ENCODE results near the gene NOTCH1.

NOTCH1 gene

GRCh38 chr9:136531904-136532798 is 13.7 kb downstream of the NOTCH1 start:
- DNase-seq: no peak

DNA sequence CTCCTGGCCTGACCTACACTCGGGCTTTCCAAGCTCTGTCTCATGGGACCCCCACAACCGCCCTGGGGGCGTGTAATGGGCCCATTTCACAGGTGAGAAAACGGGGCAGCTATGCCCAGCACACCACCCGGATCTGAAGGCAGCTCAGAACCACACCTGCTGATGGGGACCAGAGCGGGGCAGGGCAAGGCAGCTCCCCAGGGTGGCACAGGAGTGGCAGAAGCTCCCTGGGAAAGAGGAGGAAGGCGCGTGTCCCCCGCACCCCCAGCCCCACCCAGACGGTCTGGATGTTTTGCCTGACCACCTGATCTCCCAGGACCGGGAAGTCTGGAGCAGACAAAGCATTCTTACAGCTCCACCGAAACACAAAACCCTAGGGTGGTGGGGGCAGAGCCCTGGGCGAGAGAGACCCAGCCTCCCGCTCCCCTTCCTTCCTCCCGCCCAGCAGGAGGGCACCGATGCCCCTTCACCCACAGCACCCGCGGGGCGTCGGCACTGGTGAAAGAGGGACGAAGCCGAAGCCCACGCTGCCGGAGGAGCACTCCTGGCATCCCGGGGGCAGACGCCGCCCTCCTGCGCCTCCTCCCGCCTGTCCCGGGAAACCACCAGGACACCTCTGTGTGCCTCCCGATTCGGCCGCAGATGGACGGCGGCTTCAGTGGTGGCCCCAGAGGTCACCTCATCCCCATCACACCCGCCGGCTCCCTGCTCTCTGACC is 14.5 kb downstream of the NOTCH1 start:
- DNase-seq: no peak

DNA sequence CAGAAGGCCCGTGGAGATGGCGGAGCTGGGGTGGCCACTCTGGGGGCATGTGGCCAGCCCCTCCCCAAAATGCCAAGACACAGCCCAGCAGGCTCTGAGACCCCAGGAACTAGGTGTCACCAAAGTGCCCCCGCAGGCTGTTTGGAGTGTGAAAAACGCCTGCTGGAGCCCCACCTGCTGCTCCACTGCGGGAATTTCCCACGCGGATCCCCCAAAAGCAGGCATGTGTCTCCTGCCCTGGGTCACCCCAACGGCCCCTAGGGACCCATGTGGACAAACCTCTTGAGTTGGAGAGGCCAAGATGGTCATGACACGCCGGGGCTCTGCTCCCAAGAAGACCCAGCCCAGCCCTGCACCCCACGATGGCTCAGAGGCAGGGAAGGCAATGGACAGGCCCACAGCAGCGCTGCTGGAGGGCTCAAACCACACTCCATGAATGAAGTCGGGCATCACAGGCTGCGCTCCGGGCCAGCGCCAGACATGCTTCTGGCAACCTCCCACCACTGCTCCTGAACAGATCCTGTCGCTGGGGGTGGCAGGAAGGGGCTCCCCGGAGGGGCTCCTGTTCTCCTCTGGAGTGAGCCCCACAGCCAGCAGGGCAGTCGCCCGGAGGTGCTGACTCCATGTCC is 15.3 kb downstream of the NOTCH1 start:
- no peak for DNase-seq

DNA sequence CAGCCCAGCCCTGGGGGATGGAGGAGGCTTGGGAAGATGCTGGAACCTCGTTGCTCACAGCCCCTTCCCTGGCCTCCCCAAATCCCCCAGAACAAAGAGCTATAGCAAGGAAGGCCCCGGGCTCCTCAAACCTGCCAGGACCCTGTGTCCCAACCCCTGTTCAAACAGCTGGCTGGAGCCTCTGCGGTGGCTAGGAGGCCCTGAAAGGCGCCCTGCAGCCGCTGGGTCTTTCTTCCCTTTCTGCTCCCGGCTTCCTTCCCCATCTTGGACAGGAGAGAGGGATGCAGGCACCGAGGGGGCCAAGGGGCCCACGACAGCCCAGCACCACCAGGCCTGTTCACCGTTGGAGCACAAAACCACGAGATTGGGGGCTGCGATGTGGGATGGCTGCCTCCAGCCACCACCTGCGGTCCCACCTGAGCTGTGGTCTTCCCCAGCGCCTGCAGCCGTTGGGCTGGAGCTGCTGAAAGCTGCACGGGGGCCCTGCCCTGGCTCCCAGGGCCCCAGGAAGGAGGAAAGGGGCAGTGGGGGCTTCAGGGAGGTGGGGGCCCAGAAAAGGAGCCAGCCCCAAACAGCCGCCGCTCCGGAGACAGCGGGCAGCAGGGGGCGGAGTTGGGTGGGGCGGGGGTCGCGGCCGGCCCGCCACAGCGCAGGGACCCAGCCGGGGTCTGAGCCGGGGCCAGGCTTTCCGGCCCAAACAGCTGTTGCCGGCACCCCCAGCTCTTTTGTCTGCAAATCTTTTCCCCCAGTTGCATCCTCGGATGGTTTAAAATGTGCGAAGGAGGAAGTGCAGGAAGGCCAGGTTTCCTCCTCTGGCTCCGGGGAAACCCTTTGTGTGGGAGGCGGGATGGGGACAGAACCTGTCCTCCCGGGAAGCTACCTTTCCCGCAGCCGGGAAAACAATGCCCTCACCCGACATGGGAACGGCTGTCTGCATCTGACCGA is 16.1 kb downstream of the NOTCH1 start:
- no peak for DNase-seq

DNA sequence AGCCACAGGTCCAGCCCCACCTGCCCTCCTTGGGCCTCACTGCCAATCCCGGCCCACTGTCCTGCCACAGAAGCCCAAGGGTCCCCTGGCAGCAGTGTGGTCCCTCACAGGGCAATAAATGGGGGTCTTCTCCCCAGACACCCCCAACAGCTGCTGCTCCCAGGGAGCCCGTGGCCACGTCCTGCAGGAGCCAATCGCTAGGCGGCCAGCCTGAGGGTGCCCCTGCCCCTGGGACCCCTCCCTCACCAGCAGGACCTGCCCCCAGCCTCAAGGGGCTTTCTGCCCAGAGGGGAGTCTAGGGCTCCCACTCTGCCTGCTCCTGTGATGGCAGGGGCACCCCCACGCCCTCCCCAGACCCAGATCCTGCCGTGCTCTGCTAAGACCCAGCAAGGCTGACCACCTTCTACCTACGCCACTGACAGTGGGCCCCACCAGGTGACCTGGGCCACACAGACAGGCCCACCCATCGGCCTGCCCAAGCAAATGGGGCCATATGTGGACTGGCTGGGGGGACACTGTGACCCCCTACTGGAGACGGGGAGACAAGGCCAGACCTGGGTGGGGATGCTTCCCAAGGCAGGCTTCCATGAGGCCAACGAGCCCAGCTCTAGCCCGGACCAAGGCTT is 17.0 kb downstream of the NOTCH1 start:
- DNase-seq: no peak

- peak; percentile 50 for DNase-seq
Observed at GRCh38 chr9:136527721-136528710, 17.8 kb downstream of the NOTCH1 start.

- no peak for DNase-seq
Observed at GRCh38 chr9:136527131-136527530, 18.7 kb downstream of the NOTCH1 start.

DNA sequence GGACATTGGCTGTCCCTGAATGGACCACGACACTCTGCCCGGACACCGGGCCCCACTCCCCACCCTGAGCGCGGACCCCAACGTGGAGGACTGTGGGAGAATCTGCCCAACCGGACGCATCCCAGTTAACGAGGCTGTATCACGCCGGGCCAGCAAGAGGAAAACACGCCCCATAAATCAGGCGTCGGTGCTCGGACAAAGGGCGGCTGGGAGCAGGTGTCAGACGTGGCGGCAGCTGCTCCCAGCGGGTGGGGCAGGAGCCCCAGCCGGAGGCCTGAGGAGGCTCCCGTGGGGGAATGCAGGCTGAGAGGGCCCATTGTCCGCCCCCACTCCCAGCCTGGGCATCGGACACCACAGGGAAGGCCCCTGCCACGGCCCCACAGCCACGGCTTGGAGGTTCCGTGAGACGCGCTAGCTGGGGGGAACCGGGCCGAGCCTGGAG is 19.2 kb downstream of the NOTCH1 start:
- DNase-seq: peak; percentile 44

GRCh38 chr9:136525841-136526499 is 19.9 kb downstream of the NOTCH1 start:
- DNase-seq: peak; percentile 16

DNA sequence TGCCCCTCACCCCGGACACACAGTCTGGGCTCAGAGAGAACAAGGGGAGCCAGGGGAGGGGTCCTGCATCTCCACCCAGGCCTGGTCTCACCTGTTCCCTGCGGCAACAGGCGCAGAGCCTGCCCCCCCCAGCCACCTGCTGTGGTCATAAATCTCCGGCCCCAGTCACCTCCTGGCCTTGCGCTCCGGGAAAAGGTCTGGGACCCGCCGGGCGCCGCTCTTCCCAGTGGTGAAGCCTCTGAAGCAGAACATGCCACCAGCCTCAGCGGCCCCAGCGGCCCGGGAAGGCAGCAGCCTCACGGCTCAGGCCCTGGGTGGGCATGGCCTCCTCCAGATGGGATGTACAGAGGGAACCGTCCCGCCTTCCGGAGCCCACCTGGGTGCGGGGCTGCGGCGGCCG is 20.6 kb downstream of the NOTCH1 start:
- no peak for DNase-seq

DNA sequence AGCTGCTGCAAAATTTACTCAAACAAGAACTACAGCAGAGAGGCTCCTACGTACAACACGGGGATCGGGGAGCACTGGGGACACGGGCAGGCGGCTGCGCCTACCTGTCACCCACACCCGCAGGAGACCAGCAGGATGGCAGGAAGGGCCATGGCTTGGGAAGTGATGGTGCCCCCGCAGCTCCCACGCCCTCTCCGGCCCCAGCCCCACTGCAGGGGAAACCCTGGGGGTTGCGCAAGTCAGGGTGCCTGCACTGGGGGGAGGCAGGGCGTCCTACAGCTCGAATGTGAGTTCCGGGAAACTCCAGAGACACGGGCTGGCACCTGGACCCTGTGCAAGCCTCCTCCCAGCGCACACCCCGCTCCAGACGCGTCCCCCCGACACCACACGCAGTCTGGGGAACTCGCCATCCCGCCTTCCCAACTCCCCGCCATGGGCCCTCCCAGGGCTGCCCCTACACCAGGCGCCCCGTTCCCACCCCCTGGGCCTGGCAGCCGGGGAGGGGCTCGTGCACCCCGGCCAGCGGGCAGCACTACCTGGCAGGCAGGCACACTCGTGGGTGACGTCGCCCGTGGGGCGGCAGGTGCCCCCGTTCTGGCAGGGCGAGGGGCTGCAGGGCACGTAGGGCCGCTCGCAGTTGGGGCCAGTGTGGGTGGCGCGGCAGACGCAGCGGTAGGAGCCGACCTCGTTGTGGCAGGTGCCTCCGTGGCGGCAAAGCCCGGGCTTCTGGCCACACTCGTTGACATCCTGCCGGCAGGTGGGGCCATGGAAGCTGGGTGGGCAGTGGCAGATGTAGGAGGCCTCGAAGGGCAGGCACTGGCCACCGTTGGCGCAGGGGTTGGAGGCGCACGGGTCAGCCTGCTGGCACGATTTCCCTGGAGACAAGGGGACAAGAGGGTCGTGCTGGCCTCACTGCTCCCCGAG is 23.3 kb downstream of the NOTCH1 start:
- no peak for DNase-seq

DNA sequence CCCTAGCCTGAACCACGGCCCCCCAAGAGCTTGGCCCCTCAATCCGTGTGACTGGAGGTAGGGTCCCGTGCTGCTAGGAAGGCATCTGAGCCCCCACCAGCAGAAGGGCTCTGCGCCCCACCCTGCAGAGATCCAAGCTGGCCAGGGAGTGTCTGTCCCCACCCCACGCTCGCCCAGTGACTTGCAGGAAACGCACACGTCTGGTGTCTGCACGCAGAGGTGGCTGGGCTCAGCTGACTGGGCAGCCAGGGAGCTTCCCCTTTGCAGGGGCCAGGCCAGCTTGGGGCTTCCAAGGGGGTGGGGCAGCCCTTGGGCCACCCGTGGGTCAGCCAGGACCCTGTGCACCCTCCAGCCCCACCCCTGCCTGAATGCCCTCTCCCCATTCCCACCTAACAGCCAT is 24.3 kb downstream of the NOTCH1 start:
- no peak for DNase-seq

GRCh38 chr9:136520053-136520540 is 25.8 kb downstream of the NOTCH1 start:
- no peak for DNase-seq

- no peak for DNase-seq
Observed at GRCh38 chr9:136519263-136520052, 26.4 kb downstream of the NOTCH1 start.

DNA sequence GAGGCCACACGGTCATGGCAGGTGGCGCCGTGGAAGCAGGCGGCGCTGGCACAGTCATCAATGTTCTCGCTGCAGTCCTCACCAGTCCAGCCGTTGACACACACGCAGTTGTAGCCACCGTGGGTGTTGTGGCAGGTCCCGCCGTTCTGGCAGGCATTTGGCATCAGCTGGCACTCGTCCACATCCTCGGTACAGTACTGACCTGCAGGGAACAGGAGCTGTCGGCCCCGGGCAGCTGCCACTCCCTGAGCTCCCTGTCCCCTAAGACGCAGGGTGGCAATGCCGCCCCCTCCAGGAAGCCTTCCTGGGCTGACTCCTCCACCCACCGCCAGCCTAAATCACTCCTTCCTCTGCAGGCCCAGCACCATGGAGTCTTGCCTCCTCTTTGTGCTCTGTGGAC is 27.2 kb downstream of the NOTCH1 start:
- DNase-seq: no peak

- no peak for DNase-seq
Observed at GRCh38 chr9:136517950-136518349, 27.9 kb downstream of the NOTCH1 start.

GRCh38 chr9:136517012-136517743 is 28.7 kb downstream of the NOTCH1 start:
- DNase-seq: no peak

All from NCI-H510A treated with DMSO at 0.1 percent for 48 hours (cell line).